BLaER1 treated with 17β-estradiol and CSF1 and Interleukin-3, amounts not matched to agents 10 nM and 100 nM (cell line): ENCODE measurements around the gene AIMP2.

Source experiments
- H3K27ac ChIP-seq, 11 experiments: shearing (Covaris generic); formaldehyde crosslinking; 2 replicates each; pipeline ENCODE4 v1.8.1; 2022
- H3K27me3 ChIP-seq, 11 experiments: shearing (Covaris generic); formaldehyde crosslinking; 2 replicates each; pipeline ENCODE4 v1.8.1; 2022
- H3K36me3 ChIP-seq, 11 experiments: shearing (Covaris generic); formaldehyde crosslinking; 2 replicates each; pipeline ENCODE4 v1.8.1; 2022
- H3K4me1 ChIP-seq, 10 experiments: shearing (Covaris generic); formaldehyde crosslinking; 2 replicates each; pipeline ENCODE4 v1.8.1; 2022
- H3K4me2 ChIP-seq, 11 experiments: shearing (Covaris generic); formaldehyde crosslinking; 2 replicates each; pipeline ENCODE4 v1.8.1; 2022
- H3K4me3 ChIP-seq, 10 experiments: shearing (Covaris generic); formaldehyde crosslinking; 2 replicates each; pipeline ENCODE4 v1.8.1; 2022
- H3K9ac ChIP-seq, 11 experiments: shearing (Covaris generic); formaldehyde crosslinking; 2 replicates each; pipeline ENCODE4 v1.8.1; 2022
- H3K9me3 ChIP-seq, 11 experiments: shearing (Covaris generic); formaldehyde crosslinking; replicated peaks in 1 of 11; 2 replicates each; pipeline ENCODE4 v1.8.1; 2022
- H4K20me1 ChIP-seq, 11 experiments: shearing (Covaris generic); formaldehyde crosslinking; 2 replicates each; pipeline ENCODE4 v1.8.1; 2022
- Cebpa-rat ChIP-seq, 11 experiments: shearing (Covaris generic); IDR thresholded peaks; 2 replicates each; pipeline ENCODE4 v1.8.1; 2022

Gene AIMP2

GRCh38 chr7:6026011-6026819, 17.1 kb downstream of the AIMP2 start:
- Histone ChIP-seq H3K4me2 (peak overlapping the region; percentile 75 to 99 (median 91)), H3K27me3 (no peaks in the 10 kb centered on the region), H3K4me3 (peak overlapping the region in 9 of 10 experiments; percentile 16 to 72 (median 60); a peak in 16 of 20 replicates), H3K9me3 (no peaks in the 10 kb centered on the region), H3K4me1 (peaks cover 22 to 53% (median 31%) of the 10 kb centered on the region in 10 experiments), H4K20me1 (peaks cover 8 to 74% (median 23%) of the 10 kb centered on the region in 11 experiments; a peak in 17 of 22 replicates), H3K27ac (peak overlapping the region; percentile 28 to 92 (median 83)), H3K36me3 (peaks cover 72 to 100% (median 89%) of the 10 kb centered on the region in 11 experiments), H3K9ac (peak overlapping the region; percentile 17 to 86 (median 72))
- TF ChIP-seq Cebpa-rat (IDR thresholded peaks at IDR 0.05), result no peak

- TF ChIP-seq Cebpa-rat (IDR thresholded peaks at IDR 0.05), result no peak
- Histone ChIP-seq H3K9ac (peak overlapping the region; percentile 17 to 86 (median 72); a peak in 21 of 22 replicates), H3K4me1 (peaks cover 22 to 53% (median 31%) of the 10 kb centered on the region in 10 experiments), H3K27me3 (no peaks in the 10 kb centered on the region), H3K9me3 (no peaks in the 10 kb centered on the region), H4K20me1 (peaks cover 7 to 73% (median 16%) of the 10 kb centered on the region in 11 experiments; a peak in 17 of 22 replicates), H3K4me2 (peak overlapping the region; percentile 75 to 99 (median 91)), H3K4me3 (peak overlapping the region in 7 of 10 experiments; percentile 48 to 72 (median 63); a peak in 15 of 20 replicates), H3K36me3 (peaks cover 72 to 100% (median 89%) of the 10 kb centered on the region in 11 experiments), H3K27ac (peak overlapping the region; percentile 28 to 92 (median 83); a peak in 21 of 22 replicates)
These were observed 17.8 kb downstream of the AIMP2 start for GRCh38 chr7:6026820-6027311.

DNA sequence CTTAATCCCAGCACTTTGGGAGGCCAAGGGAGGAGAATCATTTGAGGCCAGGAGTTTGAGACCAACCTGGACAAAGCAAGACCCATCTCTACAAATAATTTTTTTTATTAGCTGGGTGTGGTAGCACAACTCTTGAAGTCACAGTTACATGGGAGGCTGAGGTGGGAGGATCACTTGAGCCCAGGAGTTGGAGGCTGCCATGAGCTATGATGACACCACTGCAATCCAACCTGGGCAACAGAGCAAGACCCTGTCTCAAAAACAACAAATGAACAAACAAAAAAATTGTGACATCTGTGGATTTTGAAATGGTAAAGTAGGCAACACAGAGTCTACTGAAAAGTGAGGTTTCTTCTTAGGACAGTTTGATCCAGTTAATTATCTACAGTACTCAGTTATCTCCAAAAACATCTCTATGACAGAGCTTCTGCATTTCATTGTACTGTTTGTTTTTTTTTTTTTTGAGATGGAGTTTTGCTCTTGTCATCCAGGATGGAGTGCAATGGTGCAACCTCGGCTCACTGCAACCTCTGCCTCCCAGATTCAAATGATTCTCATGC, 18.8 kb downstream of the AIMP2 start:
- Histone ChIP-seq H3K36me3 (peaks cover 72 to 100% (median 89%) of the 10 kb centered on the region in 11 experiments), H4K20me1 (peaks cover 0 to 68% (median 9%) of the 10 kb centered on the region in 11 experiments; a peak in 15 of 22 replicates), H3K4me2 (peak overlapping the region in 10 of 11 experiments; percentile 75 to 99 (median 92); a peak in 17 of 22 replicates), H3K4me1 (peaks cover 22 to 53% (median 31%) of the 10 kb centered on the region in 10 experiments), H3K9ac (peak overlapping the region in 6 of 11 experiments; percentile 59 to 81 (median 76); a peak in 9 of 22 replicates), H3K27me3 (no peaks in the 10 kb centered on the region), H3K9me3 (no peaks in the 10 kb centered on the region), H3K4me3 (no peak overlapping the region), H3K27ac (peak overlapping the region; percentile 15 to 92 (median 83); a peak in 17 of 22 replicates)
- no peak for TF ChIP-seq Cebpa-rat (IDR thresholded peaks at IDR 0.05)

- Histone ChIP-seq H3K9ac (no peak overlapping the region), H3K4me2 (peak overlapping the region in 2 of 11 experiments; percentile 93 to 99; a peak in 3 of 22 replicates), H3K36me3 (peaks cover 71 to 100% (median 89%) of the 10 kb centered on the region in 11 experiments), H4K20me1 (peaks cover 0 to 64% (median 3%) of the 10 kb centered on the region in 11 experiments; a peak in 10 of 22 replicates), H3K4me3 (no peak overlapping the region), H3K4me1 (peaks cover 22 to 49% (median 31%) of the 10 kb centered on the region in 10 experiments), H3K27ac (no peak overlapping the region), H3K27me3 (no peaks in the 10 kb centered on the region), H3K9me3 (no peaks in the 10 kb centered on the region)
- TF ChIP-seq Cebpa-rat (IDR thresholded peaks at IDR 0.05), result no peak
These were observed 19.5 kb downstream of the AIMP2 start for GRCh38 chr7:6028563-6028962.

- Histone ChIP-seq H3K4me1 (peaks cover 16 to 26% (median 20%) of the 10 kb centered on the region in 10 experiments), H3K27ac (no peak within 1 kb of the TSS; a peak in 1 of 22 replicates), H3K4me2 (no peak within 1 kb of the TSS), H4K20me1 (peaks cover 0 to 48% (median 0%) of the 10 kb centered on the region in 11 experiments; a peak in 9 of 22 replicates), H3K4me3 (no peak within 1 kb of the TSS), H3K27me3 (no peaks in the 10 kb centered on the region), H3K9me3 (no peaks in the 10 kb centered on the region), H3K36me3 (peaks cover 81 to 100% (median 89%) of the 10 kb centered on the region in 11 experiments), H3K9ac (no peak within 1 kb of the TSS; a peak in 1 of 22 replicates)
- no peak for TF ChIP-seq Cebpa-rat (IDR thresholded peaks at IDR 0.05)
These were observed 21.9 kb downstream of the AIMP2 start, which contains the start of gene ANKRD61 for GRCh38 chr7:6030988-6031387. ANKRD61 (plus strand) TSS chr7:6031376; CDS start chr7:6031376, 0 bp downstream.

DNA sequence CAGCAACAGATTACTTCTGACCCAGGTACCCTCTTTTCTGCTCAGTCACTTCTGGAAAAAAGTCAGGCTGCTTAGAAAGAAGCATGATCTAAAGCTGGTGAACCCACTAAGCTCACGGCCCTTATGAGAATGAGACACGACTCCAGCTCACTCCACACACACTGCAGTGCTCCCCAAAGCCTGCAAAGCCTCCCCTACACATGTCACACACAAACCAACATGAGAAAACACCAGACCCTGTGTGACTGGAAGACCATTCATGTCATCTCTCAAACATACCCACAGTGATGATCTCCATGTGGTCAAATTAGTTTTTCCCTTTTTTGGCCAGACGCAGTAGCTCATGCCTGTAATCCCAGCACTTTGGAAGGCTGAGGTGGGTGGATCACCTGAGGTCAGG, 22.5 kb downstream of the AIMP2 start:
- no peak for TF ChIP-seq Cebpa-rat (IDR thresholded peaks at IDR 0.05)
- H3K4me2 ChIP-seq, result no peak overlapping the region
- H4K20me1 ChIP-seq, result peaks cover 0 to 44% (median 0%) of the 10 kb centered on the region in 11 experiments; a peak in 9 of 22 replicates
- H3K27ac ChIP-seq, result no peak overlapping the region; a peak in 1 of 22 replicates
- H3K4me3 ChIP-seq, result no peak overlapping the region
- no peaks in the 10 kb centered on the region for H3K27me3 ChIP-seq
- peaks cover 11 to 20% (median 15%) of the 10 kb centered on the region in 10 experiments for H3K4me1 ChIP-seq
- H3K9me3 ChIP-seq, result no peaks in the 10 kb centered on the region
- H3K9ac ChIP-seq, result no peak overlapping the region; a peak in 1 of 22 replicates
- peaks cover 86 to 100% (median 92%) of the 10 kb centered on the region in 11 experiments for H3K36me3 ChIP-seq

GRCh38 chr7:6032167-6032566, 23.1 kb downstream of the AIMP2 start:
- H3K36me3 ChIP-seq, result peaks cover 92 to 100% (median 98%) of the 10 kb centered on the region in 11 experiments
- H3K4me2 ChIP-seq, result no peak overlapping the region

GRCh38 chr7:6032641-6033040, 23.6 kb downstream of the AIMP2 start:
- Histone ChIP-seq H3K4me3 (no peak overlapping the region), H3K27ac (no peak overlapping the region), H3K4me1 (peaks cover under 1 to 10% (median 4%) of the 10 kb centered on the region in 10 experiments; a peak in 17 of 20 replicates), H3K27me3 (no peaks in the 10 kb centered on the region), H3K9me3 (no peaks in the 10 kb centered on the region), H3K36me3 (peaks cover 94 to 100% (median 100%) of the 10 kb centered on the region in 11 experiments), H3K9ac (0 out of 22 replicates have a peak overlapping the region, but pooled peaks of 1 of the 11 experiments have one; percentile 10), H3K4me2 (no peak overlapping the region), H4K20me1 (peaks cover 0 to 44% (median 0%) of the 10 kb centered on the region in 11 experiments; a peak in 9 of 22 replicates)
- no peak for TF ChIP-seq Cebpa-rat (IDR thresholded peaks at IDR 0.05)

More at GRCh38 chr7:6032167-6032566, 23.1 kb downstream of the AIMP2 start:
- H3K27me3 ChIP-seq, result no peaks in the 10 kb centered on the region
- H3K4me1 ChIP-seq, result peaks cover 5 to 14% (median 9%) of the 10 kb centered on the region in 10 experiments
- H3K27ac ChIP-seq, result no peak overlapping the region
- no peak for TF ChIP-seq Cebpa-rat (IDR thresholded peaks at IDR 0.05)
- H4K20me1 ChIP-seq, result peaks cover 0 to 44% (median 0%) of the 10 kb centered on the region in 11 experiments; a peak in 9 of 22 replicates
- H3K9me3 ChIP-seq, result no peaks in the 10 kb centered on the region
- no peak overlapping the region for H3K4me3 ChIP-seq
- no peak overlapping the region for H3K9ac ChIP-seq
